ENCODE results near the gene VWA7.

VWA7 gene

DNA sequence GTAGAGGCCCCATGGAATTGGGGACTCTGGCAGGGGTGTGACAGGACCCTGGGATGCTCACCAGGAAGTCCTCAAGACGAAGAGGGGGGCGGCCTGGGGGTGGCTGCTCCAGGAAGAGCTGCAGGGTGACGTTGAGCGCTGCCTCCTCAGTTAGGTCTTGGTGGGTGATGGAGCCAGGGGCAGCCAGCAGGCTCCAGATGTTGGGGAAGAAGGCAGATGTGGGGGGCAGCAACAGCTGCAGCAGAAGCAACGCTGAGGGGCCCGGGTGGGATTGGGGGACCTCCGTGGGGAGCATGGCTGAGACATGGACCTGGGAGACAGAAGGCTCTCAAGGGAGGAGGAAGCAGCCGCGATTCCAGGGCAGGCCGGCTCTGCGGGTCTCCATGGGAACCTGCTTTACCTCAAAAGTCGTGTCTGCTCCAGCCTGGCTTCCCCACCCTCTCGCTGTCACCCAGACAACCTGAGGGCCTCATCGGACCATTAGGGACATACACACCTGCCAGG lies 591 bp downstream of the VWA7 start:
- DNase-seq, result peak in 1 of 2 experiments; percentile 31

- no peak for DNase-seq
Observed at GRCh38 chr6:31775633-31776484, 1.3 kb downstream of the VWA7 start.

- DNase-seq, result no peak
Observed at GRCh38 chr6:31775184-31775583, 1.9 kb downstream of the VWA7 start.

DNA sequence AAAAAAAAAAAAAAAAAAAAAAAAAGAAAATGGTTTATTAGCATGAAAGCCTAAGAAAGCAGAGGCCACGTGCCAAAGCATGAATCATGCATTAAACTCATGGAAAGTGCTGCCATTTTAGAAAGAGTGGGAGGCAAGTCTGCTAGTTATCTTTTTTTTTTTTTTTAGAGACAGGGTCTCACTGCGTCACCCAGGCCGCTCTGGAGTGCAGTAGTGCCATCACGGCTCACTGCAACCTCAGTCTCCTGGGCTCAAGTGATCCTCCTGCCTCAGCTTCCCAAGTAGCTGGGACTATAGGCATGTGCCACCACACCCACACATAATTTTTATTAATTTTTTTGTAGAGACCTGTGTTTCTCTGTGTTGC lies 5.2 kb downstream of the VWA7 start:
- DNase-seq, result no peak

GRCh38 chr6:31770860-31771259 lies 6.3 kb downstream of the VWA7 start:
- DNase-seq, result no peak

- DNase-seq, result peak; percentile 23 to 34
Observed at GRCh38 chr6:31769684-31770371, 7.3 kb downstream of the VWA7 start.

DNA sequence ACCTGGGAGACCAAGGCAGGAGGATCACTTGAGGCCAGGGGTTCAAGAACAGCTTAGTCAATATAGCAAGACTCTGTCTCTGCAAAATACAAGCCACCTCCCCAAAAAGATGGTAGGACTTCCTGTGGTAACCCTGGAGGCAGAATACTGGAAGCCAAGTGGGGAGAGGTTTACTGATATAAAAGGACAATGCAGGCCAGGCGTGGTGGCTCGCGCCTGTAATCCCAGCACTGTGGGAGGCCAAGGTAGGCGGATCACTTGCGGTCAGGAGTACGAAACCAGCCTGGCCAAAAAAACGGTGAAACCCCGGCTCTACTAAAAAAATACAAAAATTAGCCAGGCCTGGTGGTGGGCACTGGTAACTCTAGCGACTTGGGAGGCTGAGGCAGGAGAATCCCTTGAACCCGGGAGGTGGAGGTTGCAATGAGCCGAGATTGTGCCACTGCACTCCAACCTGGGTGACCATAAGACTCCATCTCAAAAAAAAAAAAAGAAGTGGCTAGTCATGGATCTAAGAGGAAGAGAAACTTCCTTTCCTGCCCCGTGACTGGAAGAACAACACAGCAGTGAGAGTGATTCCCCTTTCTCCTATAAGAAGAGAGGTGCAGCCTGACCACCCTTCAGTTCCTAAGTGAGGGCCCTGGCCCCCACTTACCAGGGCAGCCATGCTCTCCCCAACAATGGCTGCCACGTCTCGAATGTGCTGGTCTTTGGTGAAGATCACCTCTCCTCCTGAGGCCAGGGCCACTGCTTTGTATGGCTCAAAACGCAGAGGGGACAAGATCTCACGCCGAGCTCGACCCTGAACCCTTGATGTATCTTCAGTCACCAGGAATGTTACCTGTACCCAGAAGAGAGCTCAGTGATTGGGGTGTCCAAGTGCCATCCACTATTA lies 8.5 kb downstream of the VWA7 start:
- DNase-seq, result no peak

GRCh38 chr6:31767096-31767645 lies 10.0 kb downstream of the VWA7 start:
- DNase-seq, result no peak

DNA sequence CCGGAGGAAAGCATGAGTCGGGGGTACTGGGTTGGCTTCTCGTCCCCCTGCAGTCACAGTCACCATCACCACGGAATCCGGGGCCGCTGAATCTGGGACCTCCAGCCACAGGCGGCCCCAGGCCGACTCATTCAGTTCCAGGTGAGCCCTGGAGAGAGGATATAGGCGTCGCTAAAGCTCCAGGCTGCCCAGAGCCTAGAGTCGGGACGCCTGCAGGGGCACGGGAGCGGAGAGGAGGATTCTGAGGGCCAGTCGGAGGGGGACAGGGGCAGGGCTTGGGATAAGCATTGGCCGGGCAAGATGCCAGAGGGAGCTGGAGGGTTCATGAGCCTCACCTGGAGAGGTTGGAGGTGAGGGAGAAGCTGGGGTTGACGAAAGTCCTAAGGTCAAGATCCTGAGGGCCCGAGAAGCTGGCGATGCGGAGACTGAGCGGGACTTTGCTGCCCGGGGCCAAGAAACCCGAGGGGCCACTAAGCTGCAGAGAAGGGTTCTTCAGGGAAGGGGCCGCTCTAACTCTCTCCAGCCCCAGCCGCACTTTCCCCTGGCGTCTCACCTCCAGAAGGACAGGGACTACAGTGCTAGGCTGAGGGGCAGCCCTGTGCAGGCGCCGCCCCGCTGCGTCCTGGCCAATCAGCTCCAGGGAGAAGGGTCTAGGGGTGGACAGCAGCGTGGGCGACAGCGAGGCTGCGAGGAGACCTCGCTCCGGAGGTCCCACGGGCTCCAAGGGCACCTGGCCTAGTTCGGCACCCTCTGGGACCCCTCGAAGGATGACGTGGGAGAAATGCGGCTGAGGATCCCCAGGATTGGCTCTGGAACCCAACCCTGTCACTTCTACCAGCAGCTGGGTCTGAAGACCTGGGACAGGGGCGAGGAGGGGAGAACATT lies 11.0 kb downstream of the VWA7 start:
- DNase-seq, result no peak

- no peak for DNase-seq
Observed at GRCh38 chr6:31765559-31765909, 11.6 kb downstream of the VWA7 start.

- DNase-seq, result no peak
Observed at GRCh38 chr6:31764198-31764597, 12.9 kb downstream of the VWA7 start.

GRCh38 chr6:31763619-31763940 lies 13.5 kb downstream of the VWA7 start:
- DNase-seq, result no peak

DNA sequence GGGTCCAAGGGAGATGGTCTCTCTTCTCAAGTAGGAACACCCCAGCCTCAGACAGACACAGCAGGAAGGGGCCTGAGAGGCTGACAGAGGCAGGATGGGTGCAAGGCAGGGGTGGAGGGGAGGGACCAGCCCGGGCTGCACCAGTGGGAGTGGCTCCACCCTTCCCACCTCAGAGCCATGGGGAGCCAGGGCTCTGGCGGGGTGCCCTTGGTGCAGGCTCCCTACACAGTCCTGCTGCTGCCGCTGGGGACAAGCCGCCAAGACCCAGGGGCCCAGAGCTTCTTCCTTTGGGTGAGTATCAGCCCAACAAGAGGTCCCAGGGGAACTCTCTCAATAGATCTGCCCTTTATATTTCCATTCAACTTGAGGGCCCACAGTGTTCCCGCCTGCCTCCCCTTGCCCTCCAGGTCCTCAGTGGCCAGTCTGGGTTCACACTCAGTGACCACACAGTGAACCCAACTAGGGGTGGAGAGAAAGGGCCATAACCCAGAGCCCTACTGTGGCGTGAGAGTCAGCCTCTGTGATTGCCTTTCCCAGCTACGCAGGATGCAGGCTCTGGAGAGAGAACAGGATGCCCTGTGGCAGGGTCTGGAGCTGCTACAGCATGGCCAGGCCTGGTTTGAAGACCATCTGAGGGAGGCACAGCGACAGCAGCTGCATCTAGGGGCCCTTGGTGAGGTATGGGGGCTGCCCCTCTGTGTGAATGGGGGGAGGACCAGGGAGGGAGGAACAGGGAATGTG lies 14.1 kb downstream of the VWA7 start:
- no peak for DNase-seq

- DNase-seq, result no peak
Observed at GRCh38 chr6:31762356-31762755, 14.8 kb downstream of the VWA7 start, which contains the start of gene SAPCD1. Gene SAPCD1 (plus strand): TSS chr6:31762656. CDS start chr6:31763055, 399 bp downstream.

- no peak for DNase-seq
Observed at GRCh38 chr6:31761343-31761742, 15.8 kb downstream of the VWA7 start.

- no peak for DNase-seq
Observed at GRCh38 chr6:31760790-31761189, 16.3 kb downstream of the VWA7 start.

- DNase-seq, result no peak
Observed at GRCh38 chr6:31758281-31758680, 18.8 kb downstream of the VWA7 start.

DNA sequence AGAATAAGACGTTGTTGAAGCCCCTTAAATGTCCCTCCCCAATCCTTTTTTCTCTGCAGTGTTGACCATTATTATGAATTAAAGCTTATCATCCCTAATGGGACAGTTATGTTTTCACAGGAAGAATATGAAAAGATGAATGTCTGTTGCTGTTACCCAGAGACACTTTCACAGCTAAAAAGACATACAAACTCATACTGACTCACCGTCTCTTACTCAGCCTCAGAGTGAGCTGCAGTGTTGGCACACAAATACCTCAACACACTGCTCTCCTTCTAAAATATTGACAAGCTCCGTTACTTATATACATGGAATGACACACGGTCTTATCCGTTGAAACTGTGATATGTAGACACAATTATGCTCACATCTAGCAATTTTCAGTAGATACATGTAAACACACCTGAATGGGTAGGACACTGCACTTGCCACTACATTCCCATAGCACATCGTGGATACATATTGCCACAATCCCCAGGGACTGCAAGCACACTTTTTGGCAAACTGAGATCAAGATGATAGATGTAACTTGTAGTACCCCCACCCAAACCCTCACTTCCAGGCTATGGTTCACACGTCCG lies 24.3 kb downstream of the VWA7 start:
- no peak for DNase-seq

- no peak for DNase-seq
Observed at GRCh38 chr6:31750411-31751022, 26.6 kb downstream of the VWA7 start.

GRCh38 chr6:31749301-31750036 lies 27.7 kb downstream of the VWA7 start:
- no peak for DNase-seq
